B cell (primary cell): ENCODE results near the gene KLHDC7B. TPM values are rescaled to one million over a fixed set of nuclear protein-coding genes. Genes with fewer than 3 reads are reported as not detected.

Source experiments
- ATAC-seq: fragments of 200-7000 bp; cut with Tn5 transposase; one replicate; pipeline ENCODE4 v1.10.0; 2021; ENCODE audit warnings: low read depth, mild to moderate bottlenecking, moderate number of reproducible peaks, moderate library complexity
- CTCF ChIA-PET: fragments of 350-600 bp; sonication (Branson Sonifier 250); formaldehyde crosslinking; loops from one replicate; lab custom pipeline; 2021; ENCODE audit warnings: antibody characterized with exemption, inconsistent platforms; lab: Charles Lee
- POLR2A ChIA-PET: fragments of 350-600 bp; sonication (Branson Sonifier 250); formaldehyde crosslinking; loops from one replicate; lab custom pipeline; 2021; ENCODE audit warnings: antibody characterized with exemption; lab: Charles Lee
- DNase-seq: peaks from one replicate; pipeline ENCODE4 v3.0.0; 2013
- H2AFZ ChIP-seq: 2 replicates; pipeline ENCODE4 v1.6.1; 2012; ENCODE audit warnings: mild to moderate bottlenecking, low read depth, low read length; ENCODE audit not compliant: insufficient read depth, poor library complexity, severe bottlenecking
- H3K27ac ChIP-seq, 2 donors: 1 replicate in 1 of 2; 2 replicates in 1 of 2; pipeline ENCODE4 v1.5.1; 2012 to 2013; ENCODE audit warnings: low read length in 2 of 2, mild to moderate bottlenecking in 2 of 2, moderate library complexity in 1 of 2
- H3K27me3 ChIP-seq, 4 experiments: fragments of 200-600 bp in 1 of 4; sonication (generic) in 1 of 4; replicated peaks in 1 of 4; 1 replicate in 2 of 4; 2 replicates in 2 of 4; pipeline versions ENCODE4 v1.6.1 to v1.7.0; 2013 to 2016; ENCODE audit warnings: low read length in 3 of 4, mild to moderate bottlenecking in 2 of 4, mixed read lengths in 1 of 4, moderate library complexity in 1 of 4; ENCODE audit not compliant: insufficient read depth in 4 of 4, control insufficient read depth in 3 of 4; ENCODE audit errors: control extremely low read depth in 1 of 4
- H3K36me3 ChIP-seq, 2 experiments: replicated peaks in 1 of 2; 1 replicate in 1 of 2; 2 replicates in 1 of 2; pipeline versions ENCODE4 v1.6.1 to v1.7.1; 2013; ENCODE audit warnings: low read length in 1 of 2; ENCODE audit not compliant: insufficient read depth in 2 of 2, control insufficient read depth in 1 of 2; ENCODE audit errors: control extremely low read depth in 1 of 2, extremely low read depth in 1 of 2
- H3K4me1 ChIP-seq, 2 donors: fragments of 200-600 bp in 1 of 2; sonication (generic) in 1 of 2; 1 replicate in 1 of 2; 2 replicates in 1 of 2; pipeline versions ENCODE4 v1.5.1 to v1.6.1; 2013 to 2017; ENCODE audit warnings: low read length in 2 of 2; ENCODE audit not compliant: control insufficient read depth in 2 of 2, insufficient read depth in 2 of 2
- H3K4me2 ChIP-seq: replicated peaks from 2 replicates; pipeline ENCODE3; 2012; ENCODE audit warnings: mild to moderate bottlenecking, low read depth, low read length; ENCODE audit not compliant: poor library complexity, severe bottlenecking
- H3K4me3 ChIP-seq, 5 experiments: fragments of 200-600 bp in 1 of 5; sonication (generic) in 1 of 5; 1 replicate in 3 of 5; 2 replicates in 2 of 5; pipeline versions ENCODE4 v1.5.1 to v1.7.0; 2011 to 2016; ENCODE audit warnings: low read length in 4 of 5, mild to moderate bottlenecking in 4 of 5, low read depth in 2 of 5, control low read depth in 1 of 5, moderate library complexity in 1 of 5; ENCODE audit not compliant: insufficient read depth in 1 of 5; ENCODE audit errors: control extremely low read depth in 1 of 5, extremely low read depth in 1 of 5
- H3K79me2 ChIP-seq: fragments of 200-600 bp; sonication (generic); one replicate; pipeline ENCODE4 v1.6.0; 2016; ENCODE audit warnings: low read length; ENCODE audit not compliant: control insufficient read depth, insufficient read depth
- H3K9ac ChIP-seq: fragments of 200-600 bp; sonication (generic); 2 replicates; pipeline ENCODE4 v1.6.1; 2017; ENCODE audit warnings: mild to moderate bottlenecking, low read length, moderate library complexity
- H3K9me3 ChIP-seq, 3 donors: one replicate each; pipeline versions ENCODE4 v1.6.1 to v1.7.1; 2013; ENCODE audit warnings: low read length in 2 of 3; ENCODE audit not compliant: control insufficient read depth in 2 of 3, insufficient read depth in 1 of 3; ENCODE audit errors: control extremely low read depth in 1 of 3
- H4K20me1 ChIP-seq: 2 replicates; pipeline ENCODE4 v1.6.0; 2012; ENCODE audit warnings: mild to moderate bottlenecking, low read length; ENCODE audit not compliant: insufficient read depth, control insufficient read depth, poor library complexity, severe bottlenecking
- H3K27ac Mint-ChIP-seq: one replicate; pipeline ENCODE4 v1.8.0; 2021; ENCODE audit warnings: mixed read lengths
- H3K27me3 Mint-ChIP-seq: one replicate; pipeline ENCODE4 v1.8.0; 2021; ENCODE audit warnings: mixed read lengths
- H3K4me1 Mint-ChIP-seq: one replicate; pipeline ENCODE4 v1.8.0; 2021; ENCODE audit warnings: mixed read lengths
- H3K4me3 Mint-ChIP-seq: one replicate; pipeline ENCODE4 v1.8.0; 2021; ENCODE audit warnings: mixed read lengths
- H3K9me3 Mint-ChIP-seq: one replicate; pipeline ENCODE4 v1.8.0; 2022; ENCODE audit warnings: mixed read lengths; ENCODE audit not compliant: insufficient read depth
- CTCF ChIP-seq: fragments of 200-600 bp; IDR thresholded peaks from one replicate; pipeline ENCODE4 v1.8.0; 2022; ENCODE audit warnings: antibody characterized with exemption, mild to moderate bottlenecking
- EZH2 ChIP-seq: IDR thresholded peaks from 2 replicates; pipeline ENCODE4 v1.6.1; 2012; ENCODE audit warnings: borderline replicate concordance, low read depth, mild to moderate bottlenecking, moderate library complexity, low read length; ENCODE audit not compliant: insufficient read depth, poor library complexity, severe bottlenecking
- WGBS: methylation state at CpG from one replicate; pipeline ENCODE4 v1.1.5; 2013; ENCODE audit warnings: missing lambda C conversion rate; ENCODE audit not compliant: insufficient coverage; 5-methylcytosine and 5-hydroxymethylcytosine counted together
- intact Hi-C: fragments of 100-400 bp; cut with micrococcal nuclease; formaldehyde crosslinking; loops from one replicate; pipeline ENCODE4 v1.10.0; 2022
- polyA plus RNA-seq: library from polyadenylated mRNA; depleted of rRNA; stranded (reverse); fragments of >200 nt; gene quantifications from 2 replicates; pipeline ENCODE4 v1.2.3, GENCODE V29; 2012
- total RNA-seq, 2 donors: library from RNA; stranded (reverse); fragments of 120-200 nt in 1 of 2; gene quantifications; 1 replicate in 1 of 2; 2 replicates in 1 of 2; pipeline versions ENCODE4 v1.2.3 to v1.2.4, GENCODE V29; 2013 to 2022

Gene KLHDC7B
- total and polyA plus RNA-seq, 2 donors (not counting 1 experiment from before 2014, with no cell fraction given): 1.8 to 6.2 TPM

DNA sequence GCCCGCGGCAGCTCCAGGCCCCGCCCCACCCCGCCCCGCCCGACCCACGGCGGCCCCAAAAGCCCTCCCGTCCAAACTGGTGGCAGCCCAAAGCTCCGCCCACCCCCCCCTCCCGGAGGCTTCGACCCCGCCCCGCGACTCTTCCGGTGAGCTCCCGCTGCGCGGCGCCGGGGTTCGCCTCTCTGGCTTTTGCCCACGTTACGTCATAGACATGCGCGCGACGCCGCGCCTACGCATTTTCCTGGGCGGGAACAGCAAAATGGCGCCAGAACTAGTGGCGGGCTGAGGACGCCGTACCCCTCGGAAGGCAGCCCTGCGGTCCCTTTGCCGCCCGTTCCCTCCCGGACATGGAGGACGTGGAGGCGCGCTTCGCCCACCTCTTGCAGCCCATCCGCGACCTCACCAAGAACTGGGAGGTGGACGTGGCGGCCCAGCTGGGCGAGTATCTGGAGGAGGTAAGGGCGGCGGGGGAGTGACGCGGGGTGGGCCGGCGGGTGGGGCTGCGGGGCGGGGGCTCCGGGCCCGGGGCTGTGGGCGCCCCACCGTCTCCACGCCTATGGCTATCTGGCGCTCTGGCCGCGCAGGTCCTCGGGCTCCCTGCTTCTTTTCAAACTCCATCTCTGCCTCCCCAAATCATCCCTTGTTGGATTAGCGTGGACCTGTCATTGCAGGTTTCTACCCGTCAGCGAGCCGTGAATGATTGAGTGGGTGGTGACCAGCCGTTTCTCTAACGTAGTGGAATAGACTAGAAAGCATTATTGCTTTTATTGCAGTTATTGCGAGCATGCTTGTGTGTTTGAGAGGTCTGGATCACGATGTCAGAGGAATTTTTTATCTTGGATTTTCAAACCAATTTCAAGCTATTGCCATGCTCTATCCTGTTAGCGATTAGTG lies 37.5 kb upstream of the KLHDC7B start, which contains the start of gene NCAPH2:
Gene NCAPH2 (plus strand): TSS at position 234 of the 894 bp plus-strand sequence. CDS start 114 bp downstream, at position 348.
- peak within 1 kb of the TSS; percentile 88 to 92 for H3K27ac ChIP-seq
- Mint-ChIP-seq H3K9me3 (no peaks in the 10 kb centered on the region), H3K27me3 (no peaks in the 10 kb centered on the region), H3K27ac (peak within 1 kb of the TSS; percentile 98), H3K4me1 (peaks cover 28% of the 10 kb centered on the region), H3K4me3 (peak within 1 kb of the TSS; percentile 95)
- H3K4me3 ChIP-seq: peak within 1 kb of the TSS; percentile 75 to 92 (median 91)
- no peaks in the 10 kb centered on the region for H3K27me3 ChIP-seq
- DNase-seq (peak; percentile 98), ATAC-seq (peak; percentile 71)
- TF ChIP-seq EZH2: no peak
- TF ChIP-seq CTCF: no peak
- H4K20me1 ChIP-seq: peaks cover 42% of the 10 kb centered on the region
- H3K79me2 ChIP-seq: peaks cover 61% of the 10 kb centered on the region
- H3K9ac ChIP-seq: peak within 1 kb of the TSS; percentile 86
- peak within 1 kb of the TSS; percentile 93 for H3K4me2 ChIP-seq
- peaks cover 19 to 29% of the 10 kb centered on the region in 2 donors for H3K4me1 ChIP-seq
- intact Hi-C loops: loop anchor here (1.0 to 5.0 kb wide), 7 partner anchors 17 to 166 kb away; partner anchors contain the start of genes CHKB, KLHDC7B, PPP6R2 and SCO2
- H3K36me3 ChIP-seq: peaks cover 0 to 25% of the 10 kb centered on the region in 2 experiments
- peak within 1 kb of the TSS; percentile 81 for H2AFZ ChIP-seq
- no peaks in the 10 kb centered on the region for H3K9me3 ChIP-seq
- ChIA-PET CTCF (interaction anchor here (0.7 to 5.8 kb wide), 11 partner anchors 10 to 264 kb away, joined by 3 to 71 read pairs (median 3); partner anchors contain the start of genes SCO2 and SYCE3), POLR2A (interaction anchor here (0.6 to 1.9 kb wide), 12 partner anchors 10 to 113 kb away, joined by 3 to 35 read pairs (median 8); partner anchors contain the start of genes CHKB, SCO2 and TYMP)
- WGBS: 1% methylated on average over 52 of the region's 76 CpGs
